Cortex of kidney (tissue), 1 donor: ENCODE measurements around the gene IRF9.

ENCODE experiments used
- DNase-seq: peaks from one replicate; lab custom pipeline; 2025; lab: John Stamatoyannopoulos, UW

The IRF9 gene

DNA sequence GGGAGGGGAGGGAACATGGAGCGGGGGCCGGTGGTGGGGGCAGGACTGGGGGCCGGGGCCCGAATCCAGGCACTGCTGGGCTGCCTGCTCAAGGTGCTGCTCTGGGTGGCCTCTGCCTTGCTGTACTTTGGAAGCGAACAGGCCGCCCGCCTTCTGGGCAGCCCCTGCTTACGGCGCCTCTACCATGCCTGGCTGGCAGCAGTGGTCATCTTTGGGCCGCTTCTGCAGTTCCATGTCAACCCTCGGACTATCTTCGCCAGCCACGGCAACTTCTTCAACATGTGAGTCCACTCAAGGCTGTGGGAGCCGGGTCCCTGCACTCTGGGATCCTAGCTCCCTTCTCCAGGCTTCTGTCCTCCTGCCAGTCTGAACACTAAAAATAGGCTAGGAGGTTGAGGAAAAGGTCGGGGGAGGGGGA is 29.5 kb upstream of the IRF9 start:
- no peak for DNase-seq

DNA sequence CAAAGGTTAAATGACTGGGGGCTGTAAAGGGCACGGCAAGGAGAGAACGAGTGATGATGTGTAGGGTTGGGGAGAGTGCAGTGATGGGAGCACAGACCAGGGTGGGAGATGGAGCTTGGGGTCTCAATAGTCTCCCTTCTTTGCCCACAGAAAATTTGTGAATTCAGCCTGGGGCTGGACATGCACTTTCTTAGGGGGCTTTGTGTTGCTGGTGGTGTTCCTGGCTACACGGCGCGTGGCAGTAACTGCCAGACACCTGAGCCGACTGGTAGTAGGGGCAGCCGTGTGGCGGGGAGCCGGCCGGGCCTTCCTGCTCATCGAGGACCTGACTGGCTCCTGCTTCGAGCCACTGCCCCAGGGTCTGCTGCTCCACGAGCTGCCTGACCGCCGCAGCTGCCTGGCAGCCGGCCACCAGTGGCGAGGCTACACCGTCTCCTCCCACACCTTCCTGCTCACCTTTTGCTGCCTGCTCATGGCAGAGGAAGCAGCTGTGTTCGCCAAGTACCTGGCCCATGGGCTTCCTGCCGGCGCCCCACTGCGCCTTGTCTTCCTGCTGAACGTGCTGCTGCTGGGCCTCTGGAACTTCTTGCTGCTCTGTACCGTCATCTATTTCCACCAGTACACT is 28.9 kb upstream of the IRF9 start:
- no peak for DNase-seq

DNA sequence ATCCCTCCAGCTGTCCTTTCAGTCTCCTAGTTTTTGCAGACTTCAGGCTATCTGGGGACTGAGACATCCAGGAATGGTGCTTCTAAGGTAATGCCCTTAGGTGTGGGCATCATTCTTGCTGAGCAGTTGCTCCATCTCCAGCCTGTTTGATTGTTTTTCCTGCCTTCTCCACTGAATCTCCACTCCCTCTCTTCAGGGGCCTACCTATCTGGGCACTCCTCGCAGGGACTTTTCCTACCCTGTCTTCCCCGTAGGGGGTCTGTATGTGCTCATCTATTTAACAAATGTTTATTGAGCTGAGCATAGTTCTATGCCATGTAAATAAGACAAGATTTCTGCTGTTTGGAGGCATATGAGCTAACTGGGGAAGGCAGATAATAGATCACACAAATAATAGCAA is 28.1 kb upstream of the IRF9 start:
- DNase-seq: no peak

DNA sequence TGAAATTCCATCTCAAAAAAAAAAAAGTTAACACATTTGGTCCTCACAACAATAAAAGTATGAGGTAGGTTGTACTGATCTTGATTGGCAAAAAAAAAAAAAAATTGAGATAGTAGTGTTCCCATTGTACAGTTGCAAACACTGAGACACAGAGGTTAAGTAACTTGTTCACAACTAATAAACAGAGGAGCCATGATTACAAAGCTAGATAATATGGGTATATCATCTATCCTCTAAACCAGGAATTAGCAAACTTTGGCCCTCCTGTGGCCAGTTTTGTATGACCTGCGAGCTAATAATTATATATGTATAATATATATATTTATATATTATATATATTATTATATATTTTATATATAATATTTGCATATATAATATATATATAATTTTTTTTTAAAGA is 27.3 kb upstream of the IRF9 start:
- DNase-seq: no peak

DNA sequence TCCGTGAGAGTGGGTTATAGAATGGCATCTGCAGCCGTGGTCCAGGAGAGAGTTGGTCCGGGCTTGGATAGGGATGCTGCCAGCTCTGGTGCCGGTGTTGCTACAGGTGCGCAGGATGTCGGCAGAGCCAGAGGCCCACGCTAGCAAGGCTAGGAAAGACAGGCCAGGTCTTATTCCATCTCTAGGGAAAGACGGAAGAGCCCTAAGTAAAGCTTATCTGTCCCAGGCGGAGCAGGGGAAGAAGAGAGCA is 25.6 kb upstream of the IRF9 start:
- DNase-seq: no peak

DNA sequence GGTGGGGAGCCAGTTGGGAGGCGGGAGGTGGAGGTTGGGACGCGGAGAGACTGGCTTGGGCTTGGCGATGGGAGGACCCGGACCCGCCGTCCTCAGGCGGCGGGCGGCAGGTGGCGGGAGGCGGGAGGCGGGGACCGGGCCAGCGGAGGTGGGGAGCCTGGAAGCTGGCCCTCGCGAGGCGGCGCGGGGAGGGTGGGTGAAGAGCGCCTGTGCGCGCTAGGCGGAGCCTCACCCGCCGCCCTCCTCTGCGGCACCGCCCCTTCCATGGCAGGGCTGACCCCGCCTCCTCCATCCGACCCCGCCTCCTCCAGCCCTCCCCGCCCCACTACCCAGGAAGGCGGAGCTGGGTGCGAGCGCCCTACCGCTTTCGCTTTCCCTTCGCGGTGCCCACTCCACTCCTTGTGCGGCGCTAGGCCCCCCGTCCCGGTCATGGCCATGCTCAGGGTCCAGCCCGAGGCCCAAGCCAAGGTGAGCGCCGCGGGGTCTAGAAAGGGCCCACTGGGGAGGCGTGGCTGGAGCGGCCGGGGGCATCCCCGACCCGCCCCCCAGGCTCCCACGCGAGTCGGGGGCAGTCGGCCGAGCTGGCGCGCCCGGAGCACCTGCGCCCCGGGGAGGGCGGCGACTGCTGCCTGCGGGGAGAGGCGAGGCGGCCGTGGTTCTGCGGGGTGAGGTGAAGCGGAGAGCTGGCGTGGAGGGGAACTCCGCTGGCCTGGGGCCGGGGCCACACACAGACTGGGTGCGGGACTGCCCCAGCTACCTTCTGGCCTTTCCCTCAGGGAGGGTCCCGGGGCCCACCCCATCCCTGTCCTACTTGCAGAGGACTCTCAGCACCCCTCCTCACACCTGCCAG is 25.0 kb upstream of the IRF9 start, which contains the start of gene PSME1:
PSME1 (plus strand) TSS at position 361 of the 850 bp plus-strand sequence; CDS start at position 430, 69 bp downstream.
- DNase-seq: no peak

DNA sequence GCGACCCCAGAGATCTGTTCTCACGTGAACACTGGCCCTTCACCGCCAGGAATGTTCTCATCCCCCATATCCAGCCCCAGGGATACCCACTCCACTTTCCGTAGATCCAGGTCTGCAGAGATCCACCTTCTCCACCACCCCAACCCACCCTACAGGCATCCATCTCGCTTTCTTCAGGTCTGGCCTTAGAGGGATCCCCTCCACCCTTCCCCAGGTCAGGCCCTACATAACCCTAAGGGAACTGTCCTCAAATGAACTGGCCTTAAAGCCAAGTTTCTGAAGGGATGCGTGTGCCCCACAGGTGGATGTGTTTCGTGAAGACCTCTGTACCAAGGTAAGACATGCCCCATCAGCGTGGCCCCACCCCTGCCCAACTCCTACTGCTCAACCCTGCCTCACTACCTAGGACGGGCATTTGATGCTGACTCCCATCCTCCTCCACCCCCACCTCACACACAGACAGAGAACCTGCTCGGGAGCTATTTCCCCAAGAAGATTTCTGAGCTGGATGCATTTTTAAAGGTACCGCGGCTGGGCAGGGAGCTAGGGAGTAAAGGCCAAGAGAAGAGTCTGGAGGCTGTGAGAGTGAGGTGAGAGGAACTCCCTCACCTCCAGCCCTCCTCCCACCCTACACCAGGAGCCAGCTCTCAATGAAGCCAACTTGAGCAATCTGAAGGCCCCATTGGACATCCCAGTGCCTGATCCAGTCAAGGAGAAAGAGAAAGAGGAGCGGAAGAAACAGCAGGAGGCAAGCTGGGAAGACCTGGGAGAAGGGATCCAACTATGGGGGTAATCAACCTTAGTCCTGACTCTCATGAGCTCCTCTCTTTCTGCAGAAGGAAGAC is 24.2 kb upstream of the IRF9 start:
- no peak for DNase-seq

DNA sequence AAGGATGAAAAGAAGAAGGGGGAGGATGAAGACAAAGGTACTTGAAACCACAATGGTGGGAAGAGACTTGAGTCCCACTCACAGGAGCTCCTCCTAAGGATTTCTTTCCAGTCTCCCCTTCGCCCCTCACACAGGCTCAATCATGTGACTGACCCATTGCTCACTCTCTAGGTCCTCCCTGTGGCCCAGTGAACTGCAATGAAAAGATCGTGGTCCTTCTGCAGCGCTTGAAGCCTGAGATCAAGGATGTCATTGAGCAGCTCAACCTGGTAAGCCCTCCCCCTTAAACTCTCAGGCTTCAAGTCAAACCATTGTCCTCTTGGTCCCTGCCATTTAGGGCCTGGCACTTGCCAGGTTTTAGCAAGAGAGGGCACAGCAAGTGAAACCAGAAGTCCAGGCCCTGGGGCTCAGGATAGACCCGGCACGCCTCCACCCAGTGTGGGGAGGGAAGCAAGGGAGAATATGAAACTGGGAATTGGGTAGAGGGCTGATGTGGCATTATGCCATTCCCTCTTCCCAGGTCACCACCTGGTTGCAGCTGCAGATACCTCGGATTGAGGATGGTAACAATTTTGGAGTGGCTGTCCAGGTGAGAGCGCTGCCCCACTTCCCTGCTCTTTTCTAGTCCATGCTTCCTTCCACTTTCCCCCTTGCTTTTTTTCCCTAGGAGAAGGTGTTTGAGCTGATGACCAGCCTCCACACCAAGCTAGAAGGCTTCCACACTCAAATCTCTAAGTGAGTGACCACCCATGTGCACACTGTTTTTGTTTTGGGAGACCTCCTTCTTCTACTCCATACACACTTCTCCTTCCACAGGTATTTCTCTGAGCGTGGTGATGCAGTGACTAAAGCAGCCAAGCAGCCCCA is 23.3 kb upstream of the IRF9 start:
- no peak for DNase-seq

DNA sequence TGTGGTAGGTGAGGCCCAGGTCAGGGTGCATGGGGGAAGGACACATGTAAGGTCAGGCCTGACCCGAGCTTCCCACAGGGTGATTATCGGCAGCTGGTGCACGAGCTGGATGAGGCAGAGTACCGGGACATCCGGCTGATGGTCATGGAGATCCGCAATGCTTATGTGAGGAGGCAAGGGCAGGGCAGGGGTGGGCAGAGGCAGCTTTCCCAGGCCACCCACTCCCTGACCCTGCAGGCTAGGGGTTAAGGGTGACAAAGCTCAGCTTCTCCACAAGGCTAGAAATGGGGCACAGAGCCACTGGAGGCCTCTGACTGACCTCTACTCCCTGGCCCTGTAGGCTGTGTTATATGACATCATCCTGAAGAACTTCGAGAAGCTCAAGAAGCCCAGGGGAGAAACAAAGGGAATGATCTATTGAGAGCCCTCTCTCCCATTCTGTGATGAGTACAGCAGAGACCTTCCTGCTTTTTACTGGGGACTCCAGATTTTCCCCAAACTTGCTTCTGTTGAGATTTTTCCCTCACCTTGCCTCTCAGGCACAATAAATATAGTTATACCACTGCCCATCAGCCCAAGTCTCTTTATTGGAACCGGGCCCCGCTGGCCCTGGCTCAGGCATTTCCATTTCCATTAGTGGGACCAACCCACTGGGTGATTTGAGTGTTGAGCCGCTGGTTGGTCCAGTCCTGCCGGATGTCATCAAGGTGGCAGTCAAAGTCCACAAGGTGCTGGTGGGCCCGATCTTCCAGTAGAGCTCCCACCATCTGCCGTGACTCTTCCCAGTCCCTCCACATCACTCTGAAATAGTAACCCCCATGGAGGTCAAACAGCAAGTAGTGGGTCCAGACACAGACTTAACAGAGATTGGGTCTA is 22.4 kb upstream of the IRF9 start:
- DNase-seq: no peak

DNA sequence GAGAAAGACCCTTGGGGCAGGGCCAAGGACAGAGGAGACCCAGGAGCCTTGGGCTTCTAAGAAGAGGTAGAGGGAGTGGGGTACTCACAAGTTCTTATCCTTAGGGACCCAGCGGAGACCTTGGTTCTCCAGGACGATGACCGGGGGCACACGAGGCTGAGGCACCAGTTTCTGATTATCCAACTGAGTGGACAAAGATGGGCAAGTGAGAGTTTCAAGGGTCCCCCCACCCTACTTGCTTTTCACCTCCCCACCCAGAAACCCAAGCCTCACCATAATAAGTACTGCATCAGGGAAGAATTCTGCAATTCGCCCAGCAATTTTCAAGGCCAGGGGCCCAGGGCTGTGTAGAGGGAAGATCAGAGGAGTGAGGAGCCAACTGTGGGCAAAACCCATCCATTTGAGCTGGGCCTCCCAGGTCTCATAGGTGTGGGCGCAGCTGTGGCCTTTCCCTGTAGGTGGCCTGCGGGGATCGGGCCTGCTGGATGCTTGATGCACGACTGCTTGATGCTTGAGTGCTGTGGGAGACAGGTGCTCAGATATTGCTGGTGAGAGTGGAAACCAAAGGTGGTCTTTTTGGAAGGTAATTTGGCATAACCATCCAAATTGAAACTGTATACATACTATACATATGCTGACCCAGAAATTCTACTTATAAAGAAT is 21.7 kb upstream of the IRF9 start:
- DNase-seq: no peak

DNA sequence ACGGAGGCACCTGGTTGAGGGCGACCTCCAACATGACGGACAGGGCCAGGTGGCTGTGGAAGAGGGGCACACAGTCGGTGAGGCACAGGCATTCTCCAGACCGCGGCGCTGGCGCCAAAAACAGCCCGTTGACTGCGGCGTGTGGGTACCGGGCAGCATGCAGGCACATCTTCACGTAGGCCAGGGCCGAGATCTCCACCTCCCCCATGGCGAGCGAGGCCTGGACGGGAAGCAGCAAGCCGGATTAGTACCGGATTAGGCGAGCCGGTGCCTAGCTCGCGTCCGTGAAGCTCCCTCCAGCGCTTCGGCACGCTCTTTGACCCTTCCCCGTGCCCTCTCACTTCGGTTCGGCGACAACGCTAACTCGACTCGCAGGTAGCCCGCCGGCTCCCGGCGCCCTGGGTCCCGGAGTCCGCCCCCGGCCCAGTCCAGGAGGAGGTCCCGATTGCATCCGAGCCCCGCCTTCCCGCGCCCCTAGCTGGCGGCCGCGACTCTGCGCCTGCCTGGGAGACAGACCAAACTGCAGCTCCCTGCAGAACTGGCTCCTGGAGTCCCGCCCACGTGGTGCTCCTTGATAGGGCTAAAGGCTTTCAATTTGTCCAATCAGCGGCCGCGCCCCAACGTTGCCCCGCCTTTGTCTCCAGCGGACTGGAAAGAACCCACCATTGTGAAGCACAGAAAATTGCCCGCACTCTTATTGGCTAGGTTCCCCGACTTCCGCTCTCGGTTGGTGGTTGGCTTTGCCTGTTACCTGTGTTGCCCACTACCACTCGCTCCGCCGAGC is 19.8 kb upstream of the IRF9 start, which contains the start of gene EMC9:
EMC9 (minus strand) TSS at position 495 of the 784 bp plus-strand sequence; CDS start at position 208, 287 bp downstream.
- DNase-seq: peak; percentile 77

DNA sequence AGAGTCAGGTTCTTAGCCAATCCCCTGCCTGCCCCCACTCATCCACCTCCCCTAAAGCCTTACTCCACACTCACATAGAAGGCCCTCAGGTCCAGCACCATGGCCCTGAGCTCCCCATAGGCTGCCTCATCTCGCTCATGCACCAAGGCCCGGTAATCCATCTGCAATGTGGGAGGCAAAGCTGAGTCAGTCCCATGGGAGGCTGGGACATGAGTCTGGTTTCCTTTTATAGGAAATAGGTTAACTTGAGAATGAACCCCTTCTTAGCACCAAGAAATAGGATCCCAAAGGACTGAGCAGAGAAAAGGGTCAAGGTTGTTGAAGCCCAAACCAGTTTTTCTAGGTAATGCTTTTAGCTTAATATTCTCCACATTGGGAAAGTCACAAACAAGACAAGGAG is 17.6 kb upstream of the IRF9 start:
- DNase-seq: no peak

DNA sequence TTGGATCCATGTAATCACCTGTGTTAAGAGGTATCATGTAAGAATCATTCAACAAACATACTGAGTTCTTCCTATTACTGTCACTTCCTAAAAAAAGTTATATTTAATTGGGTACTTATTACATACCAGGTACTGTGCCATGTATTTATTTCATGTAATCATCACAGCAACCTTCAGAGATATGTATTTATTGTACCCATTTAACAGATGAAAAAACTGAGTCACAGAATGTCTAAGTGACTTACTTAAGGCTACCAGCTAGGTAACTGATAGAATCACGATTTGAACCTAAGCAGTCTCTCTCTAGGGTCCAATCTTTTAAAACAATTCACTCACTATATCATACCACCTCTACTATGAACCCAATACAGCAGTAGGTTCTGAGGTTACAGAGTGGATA is 16.6 kb upstream of the IRF9 start:
- DNase-seq: no peak

DNA sequence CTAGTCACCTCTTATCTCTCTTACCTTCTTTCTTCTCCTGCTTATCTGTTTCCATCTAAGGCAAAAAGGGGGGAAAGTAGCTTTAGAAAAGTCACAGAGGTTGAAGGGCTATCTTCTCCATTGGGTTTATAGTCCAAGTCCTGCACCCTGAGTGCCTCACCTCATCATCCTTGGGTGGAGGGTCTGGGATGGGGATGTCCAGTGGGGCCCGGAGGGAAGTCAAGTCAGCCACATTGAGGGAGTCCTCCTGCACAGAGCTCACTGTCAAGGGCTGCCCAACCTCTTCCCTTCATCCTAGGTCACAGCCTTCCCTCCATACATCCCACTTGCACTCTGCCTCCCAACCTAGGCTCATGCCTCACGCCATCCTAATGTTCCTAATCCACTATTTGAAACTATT is 15.8 kb upstream of the IRF9 start:
- DNase-seq: no peak

DNA sequence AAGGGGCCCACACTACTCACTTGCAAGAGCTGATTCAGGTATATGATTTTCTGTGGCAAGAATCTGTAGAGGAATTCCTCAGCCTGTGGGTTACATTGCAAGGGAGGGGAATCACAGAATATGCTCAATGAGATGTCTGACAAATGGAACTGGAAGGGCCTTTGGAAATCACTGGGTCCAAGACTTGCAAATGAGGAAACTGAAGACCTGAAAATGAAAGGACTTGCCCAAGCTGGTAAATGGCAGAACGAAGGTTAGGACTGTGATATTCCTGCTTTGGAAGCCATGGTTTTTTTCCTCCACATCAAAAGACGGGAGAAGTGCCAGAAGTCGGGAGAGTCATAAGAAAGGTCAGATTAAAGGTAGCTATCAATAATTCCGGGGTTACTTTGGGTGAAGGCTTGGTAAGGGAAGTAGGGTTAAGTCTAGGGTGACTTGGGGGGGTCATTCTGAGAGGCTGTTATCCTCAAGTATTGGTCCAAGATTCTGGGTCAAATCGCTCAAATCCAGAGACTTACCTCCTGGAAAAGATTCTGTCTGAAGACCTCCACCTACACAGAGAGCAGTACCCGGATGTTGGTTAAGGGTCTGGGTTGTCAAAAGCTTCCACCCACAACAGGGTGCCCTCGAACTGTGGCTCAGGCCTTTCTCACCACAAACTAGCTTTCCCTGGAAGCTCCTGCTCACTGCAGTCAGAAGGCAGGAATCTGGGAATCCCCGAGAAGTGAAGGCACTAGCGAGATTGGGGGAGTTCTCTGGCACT is 15.2 kb upstream of the IRF9 start:
- no peak for DNase-seq

DNA sequence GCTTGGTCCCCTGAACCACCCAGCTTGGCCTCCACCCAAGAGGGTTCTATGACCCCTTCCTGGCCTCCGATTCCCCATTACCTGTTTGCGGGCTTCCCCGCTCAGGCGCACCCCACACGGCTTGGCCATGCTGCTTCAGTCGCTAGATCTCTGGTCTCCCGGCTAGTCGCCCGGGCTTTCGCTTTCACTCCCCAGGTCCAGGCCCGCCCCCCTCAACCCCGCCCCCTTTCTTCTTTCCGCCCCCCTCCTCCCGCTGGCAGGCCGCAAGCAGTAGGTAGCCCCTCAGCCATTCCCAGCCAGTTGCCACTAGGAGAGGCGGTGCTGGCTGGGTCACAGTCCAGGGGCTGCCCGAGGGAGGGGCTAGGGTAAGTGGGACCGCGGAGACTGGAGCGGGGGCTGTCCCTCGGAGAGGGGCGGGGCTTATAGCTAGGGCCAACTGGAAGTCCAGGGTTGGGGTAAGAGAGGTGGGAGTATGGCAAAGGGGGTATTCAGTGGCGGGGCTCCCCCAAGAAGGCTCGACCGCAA is 14.6 kb upstream of the IRF9 start, which contains the start of gene PSME2:
PSME2 (minus strand) TSS at position 158 of the 525 bp plus-strand sequence; CDS start at position 129, 29 bp downstream.
- DNase-seq: no peak

DNA sequence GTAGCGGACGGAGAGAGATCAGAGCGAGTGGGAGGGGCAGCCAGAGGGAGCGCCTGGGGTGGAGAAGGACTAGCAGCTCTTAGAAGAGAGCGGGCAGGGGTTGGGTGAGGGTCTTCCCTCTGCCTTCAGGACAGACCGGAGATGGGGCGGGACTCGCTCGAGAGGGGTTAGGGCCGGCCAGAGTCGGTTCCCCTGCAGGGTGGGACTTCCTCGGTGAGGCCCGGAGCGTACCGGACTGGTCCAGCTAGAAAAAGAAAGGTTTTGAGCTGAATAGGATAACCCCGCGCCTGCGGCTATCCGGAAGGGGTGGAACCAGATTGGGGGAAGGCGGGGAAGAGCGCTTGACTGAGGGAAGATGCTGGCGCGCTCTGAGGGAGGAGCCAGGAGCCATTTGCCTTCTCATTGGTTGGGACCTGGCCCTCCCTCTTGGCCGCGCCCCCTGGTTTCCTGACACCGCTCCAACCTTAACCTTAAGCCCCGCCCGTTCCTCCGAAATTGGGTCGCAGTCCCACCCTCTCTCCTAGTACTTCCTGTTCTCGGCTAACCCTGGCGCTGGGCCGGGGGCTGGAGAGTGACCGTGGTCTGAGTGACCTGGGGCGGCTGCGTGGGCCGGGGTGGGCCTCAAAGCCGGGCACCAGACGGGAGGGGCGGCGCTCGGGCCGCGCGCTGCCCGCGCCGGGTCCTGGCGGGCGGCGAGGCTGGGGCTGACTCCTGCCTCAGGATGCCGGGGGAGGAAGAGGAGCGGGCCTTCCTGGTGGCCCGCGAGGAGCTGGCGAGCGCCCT is 13.9 kb upstream of the IRF9 start, which contains the start of gene RNF31:
RNF31 (plus strand) TSS at position 521 of the 783 bp plus-strand sequence; CDS start at position 722, 201 bp downstream.
- DNase-seq: no peak
